Measurements from ENCODE around the gene PIEZO2.
A peak's percentile ranks its signal among the peaks of the same experiment; 100 is the strongest.

The PIEZO2 gene

GRCh38 chr18:11159844-11160243 is 10.5 kb upstream of the PIEZO2 start:
- Histone ChIP-seq H3K4me2 (ENCODE audit: low read length, poor library complexity, severe bottlenecking) (no peak overlapping the region), H3K36me3 (ENCODE audit: control insufficient read depth in 1 of 2, insufficient read depth in 2 of 2, low read depth in 1 of 2, low read length in 2 of 2) (no peaks in the 10 kb centered on the region), H3K4me1 (ENCODE audit: control insufficient read depth, insufficient read depth, low read depth, low read length) (peaks cover 3% of the 10 kb centered on the region), H2AFZ (ENCODE audit: low read depth, low read length) (no peak overlapping the region), H3K18ac (ENCODE audit: low read depth in 1 of 2, low read length in 2 of 2) (no peak overlapping the region), H3K27me3 (ENCODE audit: control insufficient read depth in 1 of 2, insufficient read depth in 1 of 2, low read length in 2 of 2) (peaks cover 0 to 17% of the 10 kb centered on the region in 2 experiments), H3K27ac (ENCODE audit: low read length, poor library complexity, severe bottlenecking) (no peak overlapping the region), H3K4ac (ENCODE audit: low read depth in 1 of 2, low read length in 2 of 2) (no peak overlapping the region), H3K9ac (ENCODE audit: low read length) (no peak overlapping the region), H3K14ac (ENCODE audit: low read length in 2 of 2) (no peak overlapping the region), H3K79me1 (replicated peaks; ENCODE audit: low read length, poor library complexity, severe bottlenecking) (no peaks in the 10 kb centered on the region), H2BK15ac (ENCODE audit: low read depth, poor library complexity, severe bottlenecking) (no peak overlapping the region), H2BK120ac (ENCODE audit: low read depth, low read length) (no peak overlapping the region), H3K9me3 (ENCODE audit: control insufficient read depth, low read length) (no peaks in the 10 kb centered on the region), H2BK5ac (ENCODE audit: low read depth, low read length, poor library complexity, severe bottlenecking) (no peak overlapping the region), H4K8ac (ENCODE audit: low read length) (no peak overlapping the region), H3K4me3 (ENCODE audit: insufficient read depth in 1 of 2, low read depth in 1 of 2, low read length in 2 of 2) (no peak overlapping the region), H4K91ac (ENCODE audit: low read length) (no peak overlapping the region), H2AK5ac (ENCODE audit: low read length, severe bottlenecking) (no peak overlapping the region), H2BK12ac (ENCODE audit: low read length in 2 of 2) (no peak overlapping the region), H3K23ac (ENCODE audit: low read length in 2 of 2) (no peak overlapping the region)
- DNase-seq = no peak
- WGBS = 100% methylated on average over 1 of the region's 4 CpGs

- H3K18ac ChIP-seq (ENCODE audit: low read depth in 1 of 2, low read length in 2 of 2) = no peak overlapping the region
- WGBS = 100% methylated on average over 1 of the region's 1 CpG
- H3K9ac ChIP-seq (ENCODE audit: low read length) = no peak overlapping the region
- H2BK120ac ChIP-seq (ENCODE audit: low read depth, low read length) = no peak overlapping the region
- no peak overlapping the region for H3K23ac ChIP-seq (ENCODE audit: low read length in 2 of 2)
- no peak overlapping the region for H2BK12ac ChIP-seq (ENCODE audit: low read length in 2 of 2)
- H3K4me1 ChIP-seq (ENCODE audit: control insufficient read depth, insufficient read depth, low read depth, low read length) = no peaks in the 10 kb centered on the region
- H3K79me1 ChIP-seq (replicated peaks; ENCODE audit: low read length, poor library complexity, severe bottlenecking) = no peaks in the 10 kb centered on the region
- H3K4me2 ChIP-seq (ENCODE audit: low read length, poor library complexity, severe bottlenecking) = no peak overlapping the region
- no peak overlapping the region for H3K14ac ChIP-seq (ENCODE audit: low read length in 2 of 2)
- no peak overlapping the region for H2BK15ac ChIP-seq (ENCODE audit: low read depth, poor library complexity, severe bottlenecking)
- H2BK5ac ChIP-seq (ENCODE audit: low read depth, low read length, poor library complexity, severe bottlenecking) = no peak overlapping the region
- H3K36me3 ChIP-seq (ENCODE audit: control insufficient read depth in 1 of 2, insufficient read depth in 2 of 2, low read depth in 1 of 2, low read length in 2 of 2) = no peaks in the 10 kb centered on the region
- no peak overlapping the region for H3K27ac ChIP-seq (ENCODE audit: low read length, poor library complexity, severe bottlenecking)
- no peak overlapping the region for H3K4ac ChIP-seq (ENCODE audit: low read depth in 1 of 2, low read length in 2 of 2)
- no peaks in the 10 kb centered on the region for H3K9me3 ChIP-seq (ENCODE audit: control insufficient read depth, low read length)
- H3K4me3 ChIP-seq (ENCODE audit: insufficient read depth in 1 of 2, low read depth in 1 of 2, low read length in 2 of 2) = no peak overlapping the region
- no peak overlapping the region for H2AK5ac ChIP-seq (ENCODE audit: low read length, severe bottlenecking)
- peaks cover 0 to 19% of the 10 kb centered on the region in 2 experiments for H3K27me3 ChIP-seq (ENCODE audit: control insufficient read depth in 1 of 2, insufficient read depth in 1 of 2, low read length in 2 of 2)
- no peak overlapping the region for H4K8ac ChIP-seq (ENCODE audit: low read length)
- no peak overlapping the region for H4K91ac ChIP-seq (ENCODE audit: low read length)
- no peak for DNase-seq
- no peak overlapping the region for H2AFZ ChIP-seq (ENCODE audit: low read depth, low read length)
These were observed 7.6 kb upstream of the PIEZO2 start for GRCh38 chr18:11156978-11157377.

- no peak overlapping the region for H3K4me3 ChIP-seq (ENCODE audit: insufficient read depth in 1 of 2, low read depth in 1 of 2, low read length in 2 of 2)
- H2BK5ac ChIP-seq (ENCODE audit: low read depth, low read length, poor library complexity, severe bottlenecking) = no peak overlapping the region
- no peak overlapping the region for H4K91ac ChIP-seq (ENCODE audit: low read length)
- no peak overlapping the region for H2AFZ ChIP-seq (ENCODE audit: low read depth, low read length)
- H3K23ac ChIP-seq (ENCODE audit: low read length in 2 of 2) = no peak overlapping the region
- no peak overlapping the region for H3K9ac ChIP-seq (ENCODE audit: low read length)
- no peak overlapping the region for H2BK12ac ChIP-seq (ENCODE audit: low read length in 2 of 2)
- H3K27ac ChIP-seq (ENCODE audit: low read length, poor library complexity, severe bottlenecking) = no peak overlapping the region
- peaks cover 5 to 31% of the 10 kb centered on the region in 2 experiments for H3K27me3 ChIP-seq (ENCODE audit: control insufficient read depth in 1 of 2, insufficient read depth in 1 of 2, low read length in 2 of 2)
- no peaks in the 10 kb centered on the region for H3K9me3 ChIP-seq (ENCODE audit: control insufficient read depth, low read length)
- no peak overlapping the region for H4K8ac ChIP-seq (ENCODE audit: low read length)
- WGBS = 42% methylated on average over 8 of the region's 8 CpGs
- peak overlapping the region in 1 of 2 experiments; percentile 50 for H3K18ac ChIP-seq (ENCODE audit: low read depth in 1 of 2, low read length in 2 of 2)
- no peaks in the 10 kb centered on the region for H3K4me1 ChIP-seq (ENCODE audit: control insufficient read depth, insufficient read depth, low read depth, low read length)
- no peak overlapping the region for H2AK5ac ChIP-seq (ENCODE audit: low read length, severe bottlenecking)
- H2BK120ac ChIP-seq (ENCODE audit: low read depth, low read length) = no peak overlapping the region
- H3K4ac ChIP-seq (ENCODE audit: low read depth in 1 of 2, low read length in 2 of 2) = peak overlapping the region in 1 of 2 experiments; percentile 68
- no peak overlapping the region for H2BK15ac ChIP-seq (ENCODE audit: low read depth, poor library complexity, severe bottlenecking)
- H3K79me1 ChIP-seq (replicated peaks; ENCODE audit: low read length, poor library complexity, severe bottlenecking) = no peaks in the 10 kb centered on the region
- no peak overlapping the region for H3K4me2 ChIP-seq (ENCODE audit: low read length, poor library complexity, severe bottlenecking)
- no peak overlapping the region for H3K14ac ChIP-seq (ENCODE audit: low read length in 2 of 2)
- peak; percentile 81 for DNase-seq
- H3K36me3 ChIP-seq (ENCODE audit: control insufficient read depth in 1 of 2, insufficient read depth in 2 of 2, low read depth in 1 of 2, low read length in 2 of 2) = no peaks in the 10 kb centered on the region
These were observed 5.8 kb upstream of the PIEZO2 start for GRCh38 chr18:11155034-11155759.

GRCh38 chr18:11154368-11154989 is 5.1 kb upstream of the PIEZO2 start:
- Histone ChIP-seq H3K9me3 (ENCODE audit: control insufficient read depth, low read length) (no peaks in the 10 kb centered on the region), H3K4me2 (ENCODE audit: low read length, poor library complexity, severe bottlenecking) (no peak overlapping the region), H3K9ac (ENCODE audit: low read length) (no peak overlapping the region), H2AK5ac (ENCODE audit: low read length, severe bottlenecking) (no peak overlapping the region), H3K14ac (ENCODE audit: low read length in 2 of 2) (no peak overlapping the region), H2BK120ac (ENCODE audit: low read depth, low read length) (no peak overlapping the region), H3K4me3 (ENCODE audit: insufficient read depth in 1 of 2, low read depth in 1 of 2, low read length in 2 of 2) (no peak overlapping the region), H2AFZ (ENCODE audit: low read depth, low read length) (no peak overlapping the region), H2BK12ac (ENCODE audit: low read length in 2 of 2) (peak overlapping the region in 1 of 2 experiments; percentile 60), H3K27ac (ENCODE audit: low read length, poor library complexity, severe bottlenecking) (no peak overlapping the region), H2BK5ac (ENCODE audit: low read depth, low read length, poor library complexity, severe bottlenecking) (no peak overlapping the region), H3K36me3 (ENCODE audit: control insufficient read depth in 1 of 2, insufficient read depth in 2 of 2, low read depth in 1 of 2, low read length in 2 of 2) (no peaks in the 10 kb centered on the region), H4K91ac (ENCODE audit: low read length) (no peak overlapping the region), H3K18ac (ENCODE audit: low read depth in 1 of 2, low read length in 2 of 2) (peak overlapping the region in 1 of 2 experiments; percentile 69), H2BK15ac (ENCODE audit: low read depth, poor library complexity, severe bottlenecking) (peak overlapping the region; percentile 63), H3K4ac (ENCODE audit: low read depth in 1 of 2, low read length in 2 of 2) (peak overlapping the region in 1 of 2 experiments; percentile 68), H3K23ac (ENCODE audit: low read length in 2 of 2) (peak overlapping the region in 1 of 2 experiments; percentile 70), H3K27me3 (ENCODE audit: control insufficient read depth in 1 of 2, insufficient read depth in 1 of 2, low read length in 2 of 2) (peaks cover 10 to 31% of the 10 kb centered on the region in 2 experiments), H3K4me1 (ENCODE audit: control insufficient read depth, insufficient read depth, low read depth, low read length) (peaks cover 4% of the 10 kb centered on the region), H3K79me1 (replicated peaks; ENCODE audit: low read length, poor library complexity, severe bottlenecking) (no peaks in the 10 kb centered on the region), H4K8ac (ENCODE audit: low read length) (no peak overlapping the region)
- no CpG with 5 or more reads among the region's 2 CpGs for WGBS
- DNase-seq = peak; percentile 79

All from mesenchymal stem cell (in vitro differentiated cells and primary cell).